A673 (cell line): ENCODE measurements around the gene NPHP1. TPM values are rescaled to one million over a fixed set of nuclear protein-coding genes. Genes with fewer than 3 reads are reported as not detected.
"Not testable (repeated sequence)": the region's sequence is repeated elsewhere in the genome, so short reads cannot be mapped to it uniquely, and the experiment has no call there.

Experiments
- BruUV-seq: library from RNA; stranded (reverse); fragments of 400-500 nt; replicated peaks from 2 replicates; lab custom pipeline; 2021; lab: Mats Ljungman, UMichigan
- CTCF ChIA-PET: fragments of 300-600 bp; sonication (Branson Sonifier 250); formaldehyde crosslinking; loops from one replicate; lab custom pipeline; 2022; ENCODE audit warnings: antibody characterized with exemption; lab: Charles Lee
- POLR2A ChIA-PET: fragments of 300-600 bp; sonication (Branson Sonifier 250); formaldehyde crosslinking; loops from one replicate; lab custom pipeline; 2022; ENCODE audit warnings: antibody characterized with exemption; ENCODE audit not compliant: low non-redundant PET; lab: Charles Lee
- DNase-seq: peaks from one replicate; pipeline ENCODE4 v3.0.0-alpha.2; 2015; ENCODE audit warnings: low spot score
- H3K27ac ChIP-seq: fragments of 200-600 bp; sonication (generic); 2 replicates; pipeline ENCODE4 v1.5.1; 2016; ENCODE audit warnings: mixed run types, low read depth, mild to moderate bottlenecking, mixed read lengths, antibody characterized with exemption, low read length; ENCODE audit not compliant: poor library complexity, severe bottlenecking
- H3K27me3 ChIP-seq: fragments of 200-600 bp; sonication (generic); replicated peaks from 2 replicates; pipeline ENCODE4 v1.6.1; 2017; ENCODE audit warnings: mixed run types, low read depth, mild to moderate bottlenecking, mixed read lengths, antibody characterized with exemption, low read length; ENCODE audit not compliant: insufficient read depth, poor library complexity
- H3K36me3 ChIP-seq: fragments of 200-600 bp; sonication (generic); 2 replicates; pipeline ENCODE4 v1.6.1; 2016; ENCODE audit warnings: mixed run types, mild to moderate bottlenecking, mixed read lengths, antibody characterized with exemption, low read length; ENCODE audit not compliant: insufficient read depth, poor library complexity, severe bottlenecking
- H3K4me1 ChIP-seq: fragments of 200-600 bp; sonication (generic); 2 replicates; pipeline ENCODE4 v1.6.1; 2017; ENCODE audit warnings: mixed run types, mild to moderate bottlenecking, mixed read lengths, antibody characterized with exemption, low read length; ENCODE audit not compliant: insufficient read depth, poor library complexity, severe bottlenecking
- H3K4me3 ChIP-seq: fragments of 200-600 bp; sonication (generic); 2 replicates; pipeline ENCODE4 v1.5.1; 2016; ENCODE audit warnings: low read depth, mixed run types, mild to moderate bottlenecking, mixed read lengths, low read length; ENCODE audit not compliant: poor library complexity, severe bottlenecking
- H3K9me3 ChIP-seq: fragments of 200-600 bp; sonication (generic); 2 replicates; pipeline ENCODE4 v1.6.1; 2016; ENCODE audit warnings: mixed run types, low read depth, mild to moderate bottlenecking, mixed read lengths, antibody characterized with exemption, low read length; ENCODE audit not compliant: poor library complexity, severe bottlenecking
- EZH2 ChIP-seq: fragments of 200-600 bp; sonication (generic); IDR thresholded peaks from 2 replicates; pipeline ENCODE4 v1.6.1; 2017; ENCODE audit warnings: borderline replicate concordance, low read depth, mild to moderate bottlenecking, mixed read lengths, antibody characterized with exemption, low read length; ENCODE audit not compliant: poor library complexity, severe bottlenecking
- intact Hi-C: fragments of 100-400 bp; cut with micrococcal nuclease; formaldehyde crosslinking; loops from one replicate; pipeline ENCODE4 v1.10.0; 2022; ENCODE audit not compliant: unreplicated experiment
- total RNA-seq: library from RNA; stranded (reverse); gene quantifications from 2 replicates; pipeline ENCODE4 v1.2.3, GENCODE V29; 2021
- TF ChIP-seq, protein P1 (sequence below): fragments of 300-800, 200-600 bp; sonication (generic); conservative IDR thresholded peaks from 2 replicates; pipeline ENCODE4 v1.5.1; 2017; ENCODE audit warnings: low read depth, mild to moderate bottlenecking, antibody characterized with exemption, low read length, moderate library complexity, mixed read lengths

The NPHP1 gene
- total RNA-seq, 1 experiment from 2014 or later, result 4.5 TPM

DNA sequence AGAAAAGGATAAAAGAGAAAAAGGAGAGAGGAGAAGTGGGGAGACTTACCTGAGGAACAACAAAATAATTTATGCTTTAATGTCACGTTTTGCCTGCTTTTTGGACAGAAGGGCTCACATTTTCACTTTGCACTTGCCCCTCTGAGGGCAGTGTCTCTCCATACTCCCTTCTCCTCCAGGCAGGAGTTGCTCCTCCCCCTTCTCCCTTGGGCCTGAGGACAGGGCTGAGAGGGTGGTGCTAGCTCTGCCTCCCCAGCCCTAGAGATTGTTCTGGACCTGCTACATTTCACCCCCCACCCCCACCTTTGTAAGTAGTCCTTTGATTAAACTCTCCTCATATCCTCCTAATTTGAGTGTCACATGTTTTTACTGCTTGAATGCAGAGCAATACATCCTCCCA is 25.1 kb upstream of the NPHP1 start:
- H3K27ac ChIP-seq, POLR2A ChIA-PET, H3K4me3 ChIP-seq, DNase-seq, H3K27me3 ChIP-seq, H3K4me1 ChIP-seq, CTCF ChIA-PET, BruUV-seq, H3K36me3 ChIP-seq, intact Hi-C loops, H3K9me3 ChIP-seq: not testable (repeated sequence)

DNA sequence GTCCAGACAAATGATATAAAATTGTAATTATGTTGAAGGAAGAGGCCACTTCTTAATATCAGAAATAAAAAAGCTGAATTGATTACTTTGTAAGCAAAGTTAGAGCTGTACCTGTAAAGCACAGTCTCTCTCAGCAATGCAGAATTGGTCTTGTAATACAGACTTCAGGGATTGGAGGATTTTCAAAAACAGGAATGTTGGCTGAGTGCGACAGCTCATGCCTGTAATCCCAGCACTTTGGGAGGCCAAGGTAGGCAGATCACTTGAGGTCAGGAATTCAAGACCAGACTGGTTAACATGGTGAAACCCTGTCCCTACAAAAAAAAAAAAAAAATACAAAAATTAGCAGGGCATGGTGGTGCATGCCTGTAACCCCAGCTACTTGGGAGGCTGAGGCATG is 17.8 kb upstream of the NPHP1 start:
- H3K36me3 ChIP-seq, H3K9me3 ChIP-seq, H3K27ac ChIP-seq, CTCF ChIA-PET, H3K4me3 ChIP-seq, POLR2A ChIA-PET, BruUV-seq, DNase-seq, intact Hi-C loops, H3K4me1 ChIP-seq: not testable (repeated sequence)
- H3K27me3 ChIP-seq, result peaks cover 31% of the 10 kb centered on the region

GRCh38 chr2:110221938-110222337 is 17.1 kb upstream of the NPHP1 start:
- POLR2A ChIA-PET, result no interaction called here
- no peak for DNase-seq
- CTCF ChIA-PET, result no interaction called here

DNA sequence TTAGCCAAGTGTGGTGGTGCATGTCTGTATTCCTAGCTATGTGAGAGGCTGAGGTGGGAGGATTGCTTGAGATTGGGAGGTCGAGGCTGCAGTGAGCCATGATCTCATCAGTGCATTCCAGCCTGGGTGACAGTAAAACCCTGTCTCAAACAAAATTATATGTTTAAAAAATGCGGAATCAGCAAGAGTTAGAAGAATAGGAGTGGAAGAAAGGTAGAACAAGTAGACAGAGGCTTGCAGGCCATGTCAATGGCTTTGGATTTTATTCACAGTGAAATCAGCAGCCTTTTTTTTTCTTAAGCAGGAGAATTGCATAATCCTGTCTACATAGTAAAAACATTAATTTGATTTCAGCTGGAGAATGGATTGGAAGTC is 15.4 kb upstream of the NPHP1 start:
- TF ChIP-seq, protein P1, sequence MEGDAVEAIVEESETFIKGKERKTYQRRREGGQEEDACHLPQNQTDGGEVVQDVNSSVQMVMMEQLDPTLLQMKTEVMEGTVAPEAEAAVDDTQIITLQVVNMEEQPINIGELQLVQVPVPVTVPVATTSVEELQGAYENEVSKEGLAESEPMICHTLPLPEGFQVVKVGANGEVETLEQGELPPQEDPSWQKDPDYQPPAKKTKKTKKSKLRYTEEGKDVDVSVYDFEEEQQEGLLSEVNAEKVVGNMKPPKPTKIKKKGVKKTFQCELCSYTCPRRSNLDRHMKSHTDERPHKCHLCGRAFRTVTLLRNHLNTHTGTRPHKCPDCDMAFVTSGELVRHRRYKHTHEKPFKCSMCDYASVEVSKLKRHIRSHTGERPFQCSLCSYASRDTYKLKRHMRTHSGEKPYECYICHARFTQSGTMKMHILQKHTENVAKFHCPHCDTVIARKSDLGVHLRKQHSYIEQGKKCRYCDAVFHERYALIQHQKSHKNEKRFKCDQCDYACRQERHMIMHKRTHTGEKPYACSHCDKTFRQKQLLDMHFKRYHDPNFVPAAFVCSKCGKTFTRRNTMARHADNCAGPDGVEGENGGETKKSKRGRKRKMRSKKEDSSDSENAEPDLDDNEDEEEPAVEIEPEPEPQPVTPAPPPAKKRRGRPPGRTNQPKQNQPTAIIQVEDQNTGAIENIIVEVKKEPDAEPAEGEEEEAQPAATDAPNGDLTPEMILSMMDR, result no peak
- TF ChIP-seq EZH2, result no peak
- Histone ChIP-seq H3K27me3 (peaks cover 23% of the 10 kb centered on the region), H3K36me3 (no peaks in the 10 kb centered on the region), H3K9me3 (no peaks in the 10 kb centered on the region), H3K4me3 (no peak overlapping the region), H3K27ac (no peak overlapping the region), H3K4me1 (no peaks in the 10 kb centered on the region)
- no peak for DNase-seq
- CTCF ChIA-PET, result no interaction called here
- POLR2A ChIA-PET, result no interaction called here
- BruUV-seq, result no TSS peak
- intact Hi-C loops, result no loop called here

More at GRCh38 chr2:110221938-110222337, 17.1 kb upstream of the NPHP1 start:
- H3K27ac ChIP-seq, result no peak overlapping the region
- intact Hi-C loops, result no loop called here
- H3K9me3 ChIP-seq, result no peaks in the 10 kb centered on the region
- BruUV-seq, result no TSS peak
- no peak overlapping the region for H3K4me3 ChIP-seq
- peaks cover 30% of the 10 kb centered on the region for H3K27me3 ChIP-seq
- no peaks in the 10 kb centered on the region for H3K36me3 ChIP-seq
- TF ChIP-seq, protein P1, result no peak
- TF ChIP-seq EZH2, result no peak
- no peaks in the 10 kb centered on the region for H3K4me1 ChIP-seq
